Activated effector memory CD4-positive, alpha-beta T cell treated with anti-CD3 and anti-CD28 coated beads, Interleukin-2, amount 50 U/mL, for 16 hours (primary cell): ENCODE measurements around the gene C11orf68.
A peak's percentile ranks its signal among the peaks of the same experiment; 100 is the strongest.

Experiments
- DNase-seq: peaks from one replicate; pipeline ENCODE4 v3.0.0-alpha.2; 2020

The C11orf68 gene

GRCh38 chr11:65944191-65944590 is 25.3 kb upstream of the C11orf68 start:
- DNase-seq = no peak

GRCh38 chr11:65942531-65942930 is 23.7 kb upstream of the C11orf68 start:
- DNase-seq = no peak

GRCh38 chr11:65941720-65942310 is 23.0 kb upstream of the C11orf68 start:
- DNase-seq = no peak

- no peak for DNase-seq
Observed at GRCh38 chr11:65937766-65938165, 18.9 kb upstream of the C11orf68 start.

- no peak for DNase-seq
Observed at GRCh38 chr11:65934014-65934413, 15.2 kb upstream of the C11orf68 start.

GRCh38 chr11:65932558-65932919 is 13.7 kb upstream of the C11orf68 start:
- no peak for DNase-seq

- no peak for DNase-seq
Observed at GRCh38 chr11:65931773-65932557, 13.1 kb upstream of the C11orf68 start.

GRCh38 chr11:65928667-65929066 is 9.8 kb upstream of the C11orf68 start:
- no peak for DNase-seq

GRCh38 chr11:65927904-65928397 is 9.1 kb upstream of the C11orf68 start:
- DNase-seq = peak; percentile 89

GRCh38 chr11:65925397-65925796 is 6.5 kb upstream of the C11orf68 start:
- DNase-seq = no peak

- no peak for DNase-seq
Observed at GRCh38 chr11:65922565-65922964, 3.7 kb upstream of the C11orf68 start.

GRCh38 chr11:65921876-65922275 is 3.0 kb upstream of the C11orf68 start:
- no peak for DNase-seq

- DNase-seq = no peak
Observed at GRCh38 chr11:65921033-65921555, 2.2 kb upstream of the C11orf68 start.

GRCh38 chr11:65920372-65920802 is 1.5 kb upstream of the C11orf68 start:
- no peak for DNase-seq

GRCh38 chr11:65919573-65920371 is 910 bp upstream of the C11orf68 start:
- DNase-seq = no peak

GRCh38 chr11:65919141-65919572 is 295 bp upstream of the C11orf68 start, which contains the start of gene DRAP1:
TSS of gene DRAP1 (plus strand) at chr11:65919426. CDS start at chr11:65919502, 76 bp downstream.
- peak; percentile 99 for DNase-seq

- no peak for DNase-seq
Observed at GRCh38 chr11:65917434-65918210, 1.2 kb downstream of the C11orf68 start.

GRCh38 chr11:65917077-65917433 is 1.8 kb downstream of the C11orf68 start:
- DNase-seq = no peak

- DNase-seq = no peak
Observed at GRCh38 chr11:65916391-65916790, 2.5 kb downstream of the C11orf68 start.

GRCh38 chr11:65915821-65916251 is 3.0 kb downstream of the C11orf68 start:
- DNase-seq = no peak

GRCh38 chr11:65915101-65915820 is 3.6 kb downstream of the C11orf68 start:
- no peak for DNase-seq

- no peak for DNase-seq
Observed at GRCh38 chr11:65912845-65913244, 6.0 kb downstream of the C11orf68 start.
